NCI-H446 treated with DMSO at 0.1 percent for 48 hours (cell line): Measurements from ENCODE around the gene COL4A6.

Experiments
- DNase-seq: peaks from one replicate; lab custom pipeline; 2025; lab: John Stamatoyannopoulos, UW

COL4A6 gene

DNA sequence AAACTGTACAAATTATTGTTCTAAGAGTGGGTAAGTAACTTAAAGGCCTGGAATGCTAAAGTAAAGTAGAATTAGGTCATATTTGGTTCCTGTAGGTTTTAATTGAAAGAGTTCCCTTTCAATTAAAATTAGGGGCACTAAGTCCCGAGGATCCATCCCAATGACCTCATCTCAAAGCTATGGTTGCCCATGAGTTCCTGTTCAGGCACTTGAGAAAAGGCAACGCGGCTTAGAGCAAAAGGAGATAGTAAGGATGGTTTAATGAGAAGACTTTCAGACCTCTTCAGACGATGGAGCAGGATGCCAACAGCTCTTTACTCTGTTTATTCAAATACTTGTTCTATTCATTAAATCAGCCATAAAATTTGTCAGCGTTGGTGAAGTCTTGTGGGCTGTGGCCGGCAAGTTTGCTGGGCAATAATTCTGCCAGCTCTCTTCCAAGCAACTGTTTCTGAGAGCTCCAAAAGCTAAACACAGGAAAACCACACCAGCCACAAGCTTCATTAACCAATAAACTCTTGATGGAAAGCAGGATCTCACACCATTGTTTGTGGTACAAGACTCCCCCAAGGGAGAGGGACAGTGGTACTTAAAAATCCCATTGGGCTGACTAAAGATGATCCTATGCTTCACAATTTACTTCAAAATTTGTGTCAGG is 167.4 kb downstream of the COL4A6 start:
- DNase-seq: peak; percentile 71

GRCh38 chrX:108270280-108270679 is 167.9 kb downstream of the COL4A6 start:
- DNase-seq: peak; percentile 21

- DNase-seq: peak; percentile 87
Measured at GRCh38 chrX:108268434-108269080, 169.7 kb downstream of the COL4A6 start.

DNA sequence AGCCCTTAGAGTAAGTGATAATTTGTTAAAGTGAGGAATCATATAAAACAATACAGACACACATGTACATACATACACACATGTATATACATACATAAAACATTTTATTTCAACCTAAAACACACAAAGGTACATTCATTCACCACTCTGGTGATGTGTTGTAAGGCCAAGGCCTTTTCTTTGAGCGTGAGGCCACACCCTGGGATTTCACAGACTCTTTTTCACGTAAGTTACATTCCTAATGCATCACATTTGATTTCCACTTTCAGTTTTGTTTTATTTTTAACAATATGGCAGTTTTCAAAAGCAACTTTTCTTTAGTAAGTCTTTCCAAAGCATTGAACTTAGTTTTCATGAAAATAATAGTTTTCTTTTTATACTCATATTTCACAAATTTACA is 170.7 kb downstream of the COL4A6 start:
- DNase-seq: no peak

DNA sequence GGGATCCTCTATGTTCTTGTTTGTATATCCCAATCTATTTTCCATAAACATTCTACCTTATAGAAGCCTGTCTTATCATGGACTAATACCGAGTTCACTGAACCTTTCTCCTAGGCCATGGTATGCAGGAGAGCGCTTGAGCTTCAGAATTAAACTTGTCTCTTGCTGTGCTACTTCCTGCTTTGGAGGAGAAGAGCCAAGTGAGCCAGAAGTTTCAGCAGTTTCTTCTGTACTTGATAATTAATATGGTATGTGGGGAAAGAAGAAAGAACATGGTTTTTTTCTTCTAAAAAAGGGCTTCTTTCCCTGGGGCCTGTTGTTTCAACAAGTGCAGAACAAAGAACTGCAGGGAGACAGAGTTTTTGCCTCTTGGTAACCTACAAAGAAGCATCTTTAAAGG is 173.8 kb downstream of the COL4A6 start:
- DNase-seq: no peak

DNA sequence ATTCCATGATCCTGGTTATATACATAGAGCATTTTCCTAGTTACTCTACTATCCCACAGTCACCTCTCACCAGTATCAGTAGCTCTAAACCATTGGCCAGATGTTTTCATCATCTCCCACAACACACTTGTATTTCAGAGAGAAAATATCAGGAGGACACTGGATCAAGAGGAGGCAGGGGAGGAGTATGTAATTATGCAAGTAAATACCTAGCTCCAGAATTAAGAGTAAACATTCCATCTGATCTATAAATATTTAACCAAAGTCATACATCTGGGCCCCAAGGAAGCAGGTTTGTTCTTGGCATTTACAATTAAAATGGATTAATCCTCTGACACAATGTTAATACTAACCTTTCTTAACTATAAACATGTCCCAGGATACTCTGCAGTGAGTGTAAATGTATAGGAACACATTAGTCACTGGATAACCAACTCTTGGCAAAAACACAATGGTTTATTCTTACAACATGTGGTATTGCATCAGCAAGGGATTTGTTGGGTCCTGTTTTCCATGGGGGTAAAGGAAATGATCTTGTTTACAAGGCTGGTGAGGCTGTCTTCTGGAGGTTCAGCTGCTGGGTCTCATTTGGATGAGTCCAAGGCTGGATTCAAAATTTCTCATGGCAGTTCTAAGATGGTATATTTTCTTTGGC is 176.5 kb downstream of the COL4A6 start:
- peak; percentile 2 for DNase-seq

- no peak for DNase-seq
Measured at GRCh38 chrX:108257556-108257955, 180.7 kb downstream of the COL4A6 start.

DNA sequence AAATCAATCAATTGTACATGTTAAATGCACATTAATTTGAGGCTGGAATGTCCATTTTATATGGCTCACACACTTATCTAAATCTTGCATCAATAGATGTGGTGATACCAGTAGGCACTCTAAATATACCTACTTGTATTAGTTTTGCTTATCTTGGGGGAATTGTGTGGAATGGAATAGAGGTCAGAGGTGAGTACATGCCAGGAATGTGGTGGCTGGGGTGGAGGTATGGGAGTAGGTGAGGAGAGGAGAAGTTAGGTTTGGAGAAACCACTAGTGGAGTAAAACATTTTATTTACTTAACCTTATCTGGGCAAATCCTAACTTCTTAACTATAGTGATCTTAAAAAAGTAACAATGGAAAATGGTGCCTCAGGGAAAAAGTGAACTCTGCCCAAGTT is 183.6 kb downstream of the COL4A6 start:
- no peak for DNase-seq

GRCh38 chrX:108250654-108251579 is 187.3 kb downstream of the COL4A6 start:
- peak; percentile 73 for DNase-seq

DNA sequence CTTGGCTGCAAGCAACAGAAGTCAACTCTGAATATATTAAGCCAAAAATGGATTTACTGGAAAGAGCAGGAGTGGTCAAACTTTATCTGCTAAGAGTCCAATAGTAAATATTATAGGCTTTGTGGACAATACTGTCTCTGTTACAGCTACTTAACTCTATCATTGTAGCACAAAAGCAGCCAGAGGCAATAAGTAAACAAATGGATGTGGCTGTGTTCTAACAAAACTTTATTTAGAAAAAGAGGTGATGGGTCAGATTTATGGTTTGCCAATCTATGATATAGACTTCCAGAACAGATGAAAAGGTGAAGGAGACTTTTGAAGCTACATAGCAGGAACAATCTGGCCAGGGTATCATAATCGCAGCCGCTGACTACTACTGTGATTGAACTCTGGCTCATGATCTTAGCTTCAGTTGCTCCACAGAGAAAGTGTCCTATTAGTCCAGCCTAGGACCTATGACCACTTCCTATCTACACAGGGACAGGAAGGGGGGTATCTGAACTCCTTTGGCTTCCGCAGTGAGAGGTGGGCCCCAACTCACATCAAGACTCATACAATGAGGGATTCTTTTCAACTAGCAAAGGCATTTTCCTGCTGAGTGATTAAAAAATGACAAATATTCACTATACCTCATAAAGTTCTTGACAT is 191.8 kb downstream of the COL4A6 start:
- DNase-seq: no peak

GRCh38 chrX:108245462-108245861 is 192.8 kb downstream of the COL4A6 start:
- no peak for DNase-seq

GRCh38 chrX:108235986-108236385 is 202.2 kb downstream of the COL4A6 start:
- DNase-seq: no peak

GRCh38 chrX:108230574-108230973 is 207.6 kb downstream of the COL4A6 start:
- no peak for DNase-seq

GRCh38 chrX:108224727-108225621 is 213.2 kb downstream of the COL4A6 start:
- peak; percentile 96 for DNase-seq

GRCh38 chrX:108224218-108224617 is 214.0 kb downstream of the COL4A6 start:
- peak; percentile 30 for DNase-seq

DNA sequence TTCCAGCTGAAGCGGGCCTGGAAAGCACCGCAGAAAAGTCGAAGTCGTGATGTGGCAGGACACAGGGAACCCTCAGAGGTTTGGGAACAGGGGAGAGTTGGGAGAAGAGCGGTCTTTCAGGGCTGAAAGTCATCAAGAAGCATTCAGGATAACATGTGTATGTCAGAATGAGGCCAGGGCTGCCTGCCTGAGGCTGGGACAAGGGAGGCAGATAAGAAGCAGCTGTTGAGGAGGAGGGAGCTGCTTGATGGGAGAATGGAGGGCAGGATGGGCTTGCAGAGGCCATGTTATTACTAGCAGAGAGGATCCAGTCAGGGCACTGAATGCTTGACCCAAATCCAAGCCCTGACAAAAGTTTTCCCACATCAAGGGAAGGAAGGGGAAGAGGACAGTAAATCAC is 214.6 kb downstream of the COL4A6 start:
- no peak for DNase-seq

GRCh38 chrX:108221301-108221864 is 216.8 kb downstream of the COL4A6 start:
- no peak for DNase-seq

DNA sequence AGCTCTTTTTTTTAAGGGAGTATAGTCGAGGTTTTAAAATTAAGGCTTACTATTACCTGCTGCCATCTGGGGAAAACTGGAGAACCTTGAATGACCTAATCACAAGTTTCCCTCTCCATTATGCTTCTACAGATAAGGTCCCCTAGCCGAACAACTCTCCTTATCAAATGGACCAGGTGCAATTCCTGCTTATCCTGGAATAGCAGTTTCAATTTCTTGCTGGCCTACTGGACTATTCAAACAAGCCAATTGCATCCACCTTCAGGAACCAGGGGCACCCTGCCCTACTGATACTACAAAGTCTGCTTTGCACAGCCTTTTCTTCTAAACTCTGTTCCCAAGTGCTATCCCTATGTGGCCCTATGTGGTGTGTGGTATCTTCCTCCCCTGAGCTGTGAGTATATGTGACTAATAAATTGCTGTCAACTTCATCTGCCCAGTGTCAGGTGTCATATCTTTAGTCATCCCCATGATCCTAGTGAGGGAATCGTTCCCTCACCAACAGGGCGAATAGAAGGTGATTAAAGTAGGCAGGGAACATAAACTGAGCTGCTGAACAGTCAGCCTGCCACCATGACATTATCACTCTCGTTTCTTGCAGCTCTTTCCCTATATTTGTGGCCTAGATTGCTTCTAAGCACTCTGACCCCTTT is 218.1 kb downstream of the COL4A6 start:
- no peak for DNase-seq

GRCh38 chrX:108217876-108218275 is 220.3 kb downstream of the COL4A6 start:
- DNase-seq: no peak
